ENCODE results near the gene SLC35F3.

- no peak for TF ChIP-seq EZH2 (IDR thresholded peaks at IDR 0.05; ENCODE audit: borderline replicate concordance, low read depth, low read length, poor library complexity, severe bottlenecking)
- TF ChIP-seq CTCF (conservative IDR thresholded peaks at IDR 0.05; ENCODE audit: low read depth, low read length), result no peak
Observed at GRCh38 chr1:234281826-234282489, 377.5 kb downstream of the SLC35F3 start.
